K562 (cell line): ENCODE results near the gene CCK. TPM values are rescaled to one million over a fixed set of nuclear protein-coding genes. Genes with fewer than 3 reads are reported as not detected.

ENCODE experiments used
- ATAC-seq: fragments of 200-7000 bp; cut with Tn5 transposase; 3 replicates; pipeline ENCODE4 v1.9.1; 2020; ENCODE audit warnings: moderate library complexity
- BruUV-seq: library from RNA; stranded (reverse); fragments of 400-500 nt; replicated peaks from 2 replicates; lab custom pipeline; 2021; lab: Mats Ljungman, UMichigan
- CTCF ChIA-PET: fragments of 300-600 bp; formaldehyde crosslinking; extraction: SDS; loops from one replicate; lab custom pipeline; 2021; ENCODE audit warnings: low intra/inter-chr PET ratio; lab: Yijun Ruan, JAX
- POLR2A ChIA-PET: fragments of 300-600, 350-650 bp; sonication (Branson Sonifier 250); formaldehyde crosslinking; extraction: SDS; loops from one replicate; lab custom pipeline; 2021; ENCODE audit warnings: antibody characterized with exemption, inconsistent platforms; lab: Yijun Ruan, JAX
- DNase-seq, 4 experiments: peaks; one replicate each; pipeline versions ENCODE4 v3.0.0 to v3.0.0-alpha.2; 2011 to 2018; ENCODE audit warnings: low spot score in 3 of 4, mixed read lengths in 3 of 4; ENCODE audit errors: extremely low read depth in 1 of 4
- FAIRE-seq: peaks from 2 replicates; lab custom pipeline; 2011; peaks lifted over from hg19 to GRCh38; lab: Jason Lieb, UNC
- H2AFZ ChIP-seq: 2 replicates; pipeline ENCODE4 v1.6.0; 2011; ENCODE audit warnings: low read depth, low read length, control low read depth, inconsistent platforms
- H3K27ac ChIP-seq: fragments of 200-600 bp; 3 replicates; pipeline ENCODE4 v1.8.0; 2011; ENCODE audit warnings: low read depth, mild to moderate bottlenecking, control low read depth, inconsistent platforms, low read length, moderate library complexity, mixed read lengths; ENCODE audit errors: extremely low read depth
- H3K27me3 ChIP-seq, 2 experiments: fragments of 300-600 bp in 1 of 2; 2 replicates in 1 of 2; 3 replicates in 1 of 2; pipeline versions ENCODE4 v1.6.0 to v1.8.0; 2011; ENCODE audit warnings: inconsistent platforms in 2 of 2, low read length in 2 of 2, mild to moderate bottlenecking in 1 of 2, mixed read lengths in 1 of 2, moderate library complexity in 1 of 2; ENCODE audit not compliant: control insufficient read depth in 2 of 2, insufficient read depth in 2 of 2
- H3K36me3 ChIP-seq: fragments of 300-600 bp; 3 replicates; pipeline ENCODE4 v1.8.0; 2011; ENCODE audit warnings: mild to moderate bottlenecking, low read length, inconsistent platforms; ENCODE audit not compliant: control insufficient read depth, insufficient read depth
- H3K4me1 ChIP-seq, 2 experiments: fragments of 200-600 bp in 1 of 2; replicated peaks in 1 of 2; 2 replicates in 1 of 2; 3 replicates in 1 of 2; pipeline versions ENCODE4 v1.5.1 to v1.8.0; 2011; ENCODE audit warnings: inconsistent platforms in 2 of 2, low read length in 2 of 2, mild to moderate bottlenecking in 1 of 2, mixed read lengths in 1 of 2, moderate library complexity in 1 of 2; ENCODE audit not compliant: control insufficient read depth in 2 of 2, insufficient read depth in 2 of 2
- H3K4me2 ChIP-seq: 2 replicates; pipeline ENCODE4 v1.6.1; 2011; ENCODE audit warnings: low read length, control low read depth, inconsistent platforms, mixed read lengths; ENCODE audit not compliant: insufficient read depth
- H3K4me3 ChIP-seq: fragments of 200-600 bp; sonication (generic), shearing (Covaris generic); 2 replicates; pipeline ENCODE4 v1.5.1; 2016; ENCODE audit warnings: control low read depth, inconsistent platforms
- H3K79me2 ChIP-seq: fragments of 200-600 bp; 3 replicates; pipeline ENCODE4 v1.8.0; 2011; ENCODE audit warnings: low read length, inconsistent platforms; ENCODE audit not compliant: control insufficient read depth, insufficient read depth
- H3K9ac ChIP-seq, 2 experiments: 2 replicates each; pipeline versions ENCODE4 v1.6.0 to v1.6.1; 2011; ENCODE audit warnings: low read depth in 2 of 2, low read length in 2 of 2, control low read depth in 1 of 2, inconsistent platforms in 1 of 2, mild to moderate bottlenecking in 1 of 2, mixed read lengths in 1 of 2; ENCODE audit not compliant: insufficient read depth in 1 of 2
- H3K9me1 ChIP-seq: one replicate; pipeline ENCODE4 v1.6.0; 2011; ENCODE audit warnings: inconsistent platforms, mild to moderate bottlenecking, low read length, moderate library complexity; ENCODE audit not compliant: control insufficient read depth, insufficient read depth
- H3K9me3 ChIP-seq: replicated peaks from 2 replicates; pipeline ENCODE4 v1.5.1; 2011; ENCODE audit warnings: low read depth, low read length, inconsistent platforms; ENCODE audit not compliant: control insufficient read depth, insufficient read depth
- H4K20me1 ChIP-seq: replicated peaks from 2 replicates; pipeline ENCODE4 v1.6.1; 2011; ENCODE audit warnings: low read length, inconsistent platforms, mixed read lengths; ENCODE audit not compliant: control insufficient read depth, insufficient read depth
- ATF2 ChIP-seq: sonication (generic); formaldehyde crosslinking; IDR thresholded peaks from 2 replicates; pipeline ENCODE4 v1.8.1; 2022; ENCODE audit warnings: missing genetic modification reagents
- BRF1 ChIP-seq: IDR thresholded peaks from 3 replicates; pipeline ENCODE4 v1.6.1; 2011; ENCODE audit warnings: borderline replicate concordance, mild to moderate bottlenecking; ENCODE audit not compliant: insufficient read length; ENCODE audit errors: extremely low read depth
- DEAF1 ChIP-seq: fragments of 450-650 bp; formaldehyde crosslinking; IDR thresholded peaks from 2 replicates; pipeline ENCODE4 v1.4.0; 2020; ENCODE audit warnings: mild to moderate bottlenecking, moderate library complexity
- ELF1 ChIP-seq: fragments of 200-800 bp; sonication (Bioruptor generic); IDR thresholded peaks from 2 replicates; pipeline ENCODE4 v1.6.1; 2016; ENCODE audit warnings: missing genetic modification characterization, missing compliant biosample characterization
- ELF2 ChIP-seq: fragments of 250-450 bp; sonication (Bioruptor Pico); IDR thresholded peaks from 2 replicates; pipeline ENCODE4 v1.5.0; 2021; ENCODE audit warnings: mild to moderate bottlenecking
- FOXO4 ChIP-seq: fragments of 450-650 bp; formaldehyde crosslinking; IDR thresholded peaks from 2 replicates; pipeline ENCODE4 v1.4.0; 2020; ENCODE audit warnings: mild to moderate bottlenecking, moderate library complexity
- GATAD2B ChIP-seq: fragments of 450-650 bp; IDR thresholded peaks from 2 replicates; pipeline ENCODE4 v1.6.1; 2017; ENCODE audit warnings: mild to moderate bottlenecking, borderline replicate concordance
- HNRNPL ChIP-seq: fragments of 200-400 bp; formaldehyde crosslinking; IDR thresholded peaks from 2 replicates; pipeline ENCODE4 v1.6.1; 2017; ENCODE audit warnings: low read depth, mild to moderate bottlenecking, low read length
- HSF4 ChIP-seq: fragments of 250-450 bp; sonication (Bioruptor Pico); IDR thresholded peaks from 2 replicates; pipeline ENCODE4 v2.1.2; 2022; ENCODE audit warnings: mild to moderate bottlenecking, moderate library complexity, borderline replicate concordance
- KLF1 ChIP-seq: fragments of 450-650 bp; IDR thresholded peaks from 2 replicates; pipeline ENCODE4 v1.6.1; 2016; ENCODE audit warnings: missing genetic modification characterization, missing compliant biosample characterization
- RFX7 ChIP-seq: fragments of 250-450 bp; sonication (Bioruptor Pico); IDR thresholded peaks from 2 replicates; pipeline ENCODE4 v1.5.1; 2021; ENCODE audit warnings: mild to moderate bottlenecking
- SNAPC5 ChIP-seq: fragments of 250-450 bp; sonication (Bioruptor Pico); IDR thresholded peaks from 2 replicates; pipeline ENCODE4 v1.8.0; 2021; ENCODE audit warnings: moderate library complexity, mild to moderate bottlenecking, inconsistent platforms
- TBP ChIP-seq: optimal IDR thresholded peaks from 2 replicates; pipeline ENCODE3; 2011; ENCODE audit warnings: low read depth, low read length, improper control_type of control experiment
- TFAM ChIP-seq: fragments of 250-450 bp; sonication (Bioruptor Pico); conservative IDR thresholded peaks from 2 replicates; pipeline ENCODE4 v1.5.0; 2021; ENCODE audit warnings: mild to moderate bottlenecking, moderate library complexity
- ZNF121 ChIP-seq: sonication (generic); formaldehyde crosslinking; conservative IDR thresholded peaks from 2 replicates; pipeline ENCODE4 v1.8.0; 2022; ENCODE audit warnings: missing genetic modification reagents
- WGBS: fragments of 100-300 bp; shearing (Covaris generic); methylation state at CpG from one replicate; pipeline ENCODE4 v1.1.6; 2016; ENCODE audit warnings: low coverage, mixed read lengths; ENCODE audit not compliant: insufficient coverage; ENCODE audit errors: missing lambda C conversion rate; 5-methylcytosine and 5-hydroxymethylcytosine counted together
- in situ Hi-C: fragments of 300-500 bp; cut with MboI; formaldehyde crosslinking; loops from 4 replicates; pipeline ENCODE4 v1.15.0; 2018; ENCODE audit warnings: inconsistent platforms, mixed read lengths
- intact Hi-C: fragments of 100-400 bp; cut with micrococcal nuclease; formaldehyde crosslinking; loops from 2 replicates; pipeline ENCODE4 v1.14.2; 2022
- polyA plus RNA-seq, 8 experiments: library from polyadenylated mRNA; depleted of rRNA in 4 of 8; stranded (reverse) in 5 of 8; unstranded in 3 of 8; fragments of >200 nt; fragmentation: Nextera tagmentation in 2 of 8; fragmentation: Illumina TruSeq in 1 of 8; extraction: Ambion mirVana in 2 of 8; extraction: Trizol in 1 of 8; gene quantifications; 2 replicates each; pipeline versions ENCODE4 v1.2.1 to v1.2.3, GENCODE V29; 2011 to 2014; ENCODE audit warnings: inconsistent platforms in 1 of 8, missing spikeins in 1 of 8
- total RNA-seq, 7 experiments: library from RNA; depleted of rRNA in 6 of 7; stranded (reverse); fragments of >200 nt in 6 of 7; fragmentation: Illumina TruSeq in 2 of 7; extraction: Trizol in 2 of 7; gene quantifications; 2 replicates each; pipeline versions ENCODE4 v1.2.1 to v1.2.3, GENCODE V29; 2011 to 2021; ENCODE audit warnings: low replicate concordance in 1 of 7

The CCK gene
- total and polyA plus RNA-seq, 9 of the 15 experiments (the other 6 are each of a cell fraction or from before 2014, with no cell fraction given) = not detected

GRCh38 chr3:42209917-42210316 lies 56.1 kb downstream of the CCK start:
- WGBS = 62% methylated on average over 12 of the region's 12 CpGs
- POLR2A ChIA-PET = interaction anchor here (1.3 to 1.5 kb wide), 2 partner anchors 9 to 14 kb away, joined by 3 to 4 read pairs; no protein-coding TSS in a partner anchor
- no peak for TF ChIP-seq RFX7
- TF ChIP-seq ELF1 (tag) = no peak
- TF ChIP-seq DEAF1 = no peak
- TF ChIP-seq KLF1 (tag) = no peak
- TF ChIP-seq SNAPC5 (CRISPR knock-in tag) = no peak
- no peak for TF ChIP-seq TFAM (CRISPR knock-in tag)
- no peak for TF ChIP-seq TBP
- TF ChIP-seq HSF4 (CRISPR knock-in tag) = no peak
- no peak for TF ChIP-seq BRF1
- TF ChIP-seq FOXO4 (CRISPR knock-in tag) = no peak
- no peak for TF ChIP-seq ELF2 (CRISPR knock-in tag)
- no peak for TF ChIP-seq ZNF121 (CRISPR knock-in tag)
- no peak for TF ChIP-seq GATAD2B
- no peak for TF ChIP-seq HNRNPL
- no peak for TF ChIP-seq ATF2 (CRISPR knock-in tag)

More at GRCh38 chr3:42209917-42210316, 56.1 kb downstream of the CCK start:
- Histone ChIP-seq H3K4me2 (no peak overlapping the region), H3K9ac (peak overlapping the region in 1 of 2 experiments; percentile 62; a peak in 2 of 4 replicates), H3K9me3 (no peaks in the 10 kb centered on the region), H2AFZ (no peak overlapping the region), H3K27ac (no peak overlapping the region), H4K20me1 (no peaks in the 10 kb centered on the region), H3K9me1 (no peaks in the 10 kb centered on the region), H3K27me3 (no peaks in the 10 kb centered on the region), H3K79me2 (no peaks in the 10 kb centered on the region), H3K36me3 (peaks cover 24% of the 10 kb centered on the region), H3K4me1 (no peaks in the 10 kb centered on the region; a peak in 1 of 5 replicates), H3K4me3 (no peak overlapping the region)
- ATAC-seq (0 out of 3 replicates have a peak, but pooled peaks have one; percentile 29), FAIRE-seq (no peak), DNase-seq (no peak)
- in situ Hi-C loops = no loop called here
- CTCF ChIA-PET = no interaction called here
- no TSS peak for BruUV-seq
- intact Hi-C loops = no loop called here
